Glomerular visceral epithelial cell (primary cell): ENCODE measurements around the gene RAB14.
A peak's percentile ranks its signal among the peaks of the same experiment; 100 is the strongest.
"Not testable (repeated sequence)": the region's sequence is repeated elsewhere in the genome, so short reads cannot be mapped to it uniquely, and the experiment has no call there.

Experiments used
- DNase-seq: peaks from one replicate; pipeline ENCODE4 v3.0.0-alpha.2; 2016; ENCODE audit errors: extremely low spot score

The RAB14 gene

GRCh38 chr9:121156263-121156731 is 45.4 kb downstream of the RAB14 start:
- DNase-seq, result peak; percentile 71

GRCh38 chr9:121154782-121155181 is 46.9 kb downstream of the RAB14 start:
- peak; percentile 70 for DNase-seq

DNA sequence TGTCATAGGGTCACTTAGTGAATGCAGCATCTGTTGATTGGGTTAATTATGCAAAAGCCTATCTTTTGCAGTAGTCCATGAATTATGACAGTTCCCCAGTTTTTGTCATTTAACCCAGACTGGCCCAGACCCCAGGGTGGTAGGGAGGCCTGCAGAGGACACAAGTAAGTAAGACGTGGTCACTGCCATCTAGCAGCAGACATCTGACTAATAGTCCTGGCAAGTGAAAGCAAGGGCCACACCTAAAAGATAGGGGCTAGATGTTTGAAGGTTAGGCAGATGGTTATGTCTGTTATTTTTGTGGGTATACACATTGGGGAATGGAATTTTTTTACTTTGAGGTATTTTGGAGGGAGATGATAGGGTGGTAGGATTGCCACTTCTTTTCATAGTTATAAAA is 48.0 kb downstream of the RAB14 start:
- DNase-seq, result peak; percentile 6

DNA sequence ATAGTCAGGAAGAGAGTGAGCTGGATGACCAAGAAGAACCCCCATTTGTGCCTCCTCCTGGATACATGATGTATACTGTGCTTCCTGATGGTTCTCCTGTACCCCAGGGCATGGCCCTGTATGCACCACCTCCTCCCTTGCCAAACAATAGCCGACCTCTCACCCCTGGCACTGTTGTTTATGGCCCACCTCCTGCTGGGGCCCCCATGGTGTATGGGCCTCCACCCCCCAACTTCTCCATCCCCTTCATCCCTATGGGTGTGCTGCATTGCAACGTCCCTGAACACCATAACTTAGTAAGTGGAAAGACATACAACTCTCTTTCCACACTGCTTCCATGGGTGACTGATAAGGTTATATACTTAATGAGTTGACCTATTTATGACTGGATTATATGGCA is 51.5 kb downstream of the RAB14 start:
- DNase-seq, result no peak

DNA sequence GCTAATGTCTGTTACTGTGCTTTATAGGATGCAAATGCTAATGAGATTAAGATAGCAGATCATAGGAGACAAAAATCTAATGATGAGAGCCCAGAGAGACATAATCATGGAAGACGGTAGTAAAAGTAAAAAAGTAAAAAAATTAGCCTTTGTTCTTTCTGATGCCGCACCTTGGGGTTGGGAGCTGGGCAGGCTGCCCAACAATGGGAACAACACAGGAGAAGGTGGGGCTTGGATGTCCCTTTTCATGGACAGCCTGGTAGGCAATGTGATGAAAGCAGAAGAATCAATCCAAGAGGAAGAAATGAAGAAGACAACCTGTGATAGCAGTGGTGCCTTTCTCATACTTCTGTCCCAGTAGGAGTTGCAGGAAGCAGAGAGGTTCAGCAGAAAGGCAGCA is 57.2 kb downstream of the RAB14 start:
- DNase-seq, result no peak

- no peak for DNase-seq
Measured at GRCh38 chr9:121143771-121144170, 57.9 kb downstream of the RAB14 start.

DNA sequence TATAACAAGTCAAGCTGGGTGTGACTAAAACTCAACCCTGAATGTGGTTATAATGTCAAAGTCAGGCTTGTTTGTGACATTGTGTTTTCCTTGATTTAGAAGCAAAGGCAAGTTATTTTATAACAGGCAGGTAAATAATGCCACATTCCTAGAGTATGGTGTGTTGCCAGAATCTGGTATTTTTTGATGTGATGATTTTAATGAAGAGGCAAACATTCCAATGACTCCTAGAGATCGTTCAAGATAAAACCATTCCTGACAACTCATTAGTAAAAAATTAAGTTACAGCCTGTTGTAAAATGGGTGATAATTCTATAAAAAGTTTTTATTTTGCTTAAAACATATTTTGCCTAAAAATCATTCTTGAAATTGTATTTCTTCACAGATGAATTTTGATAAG is 60.0 kb downstream of the RAB14 start:
- DNase-seq, result no peak

GRCh38 chr9:121141306-121141705 is 60.4 kb downstream of the RAB14 start:
- no peak for DNase-seq

DNA sequence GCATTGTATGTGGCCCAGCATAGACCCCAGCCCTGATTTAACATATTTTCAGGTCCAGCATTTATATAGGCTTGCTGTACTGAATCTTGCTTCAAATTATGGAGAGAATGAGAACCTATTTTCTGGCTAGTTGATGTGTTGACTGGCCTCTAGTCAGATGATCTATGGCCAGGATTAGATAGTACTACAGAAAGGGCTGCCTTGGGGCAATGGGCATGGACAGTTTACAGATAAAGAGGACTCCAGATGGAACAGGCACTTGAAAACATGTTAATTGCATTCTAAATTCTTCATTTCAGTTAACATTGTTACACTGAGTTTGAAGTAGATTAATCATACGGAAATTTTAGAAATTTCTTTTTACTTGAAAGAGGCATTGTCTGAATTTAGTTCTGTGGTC is 61.5 kb downstream of the RAB14 start:
- no peak for DNase-seq

- DNase-seq, result no peak
Measured at GRCh38 chr9:121138973-121139372, 62.7 kb downstream of the RAB14 start.

DNA sequence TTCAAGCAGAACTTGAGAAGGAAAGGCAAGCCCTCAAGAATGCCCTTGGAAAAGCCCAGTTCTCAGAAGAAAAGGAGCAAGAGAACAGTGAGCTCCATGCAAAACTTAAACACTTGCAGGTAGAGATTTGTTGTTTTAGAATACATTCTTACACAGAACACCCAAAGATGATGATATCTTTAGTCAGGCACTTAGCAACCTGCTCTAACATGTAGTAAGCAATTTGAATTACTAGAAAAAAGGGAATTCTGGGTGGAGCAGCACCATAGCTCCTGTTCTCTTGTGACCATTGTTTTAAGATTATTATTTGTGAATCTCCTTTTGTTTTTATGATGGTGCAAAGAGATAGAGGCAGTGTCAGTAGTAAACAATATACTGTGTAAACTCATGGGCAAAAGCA is 63.1 kb downstream of the RAB14 start:
- no peak for DNase-seq

- DNase-seq, result no peak
Measured at GRCh38 chr9:121135642-121136041, 66.0 kb downstream of the RAB14 start.

DNA sequence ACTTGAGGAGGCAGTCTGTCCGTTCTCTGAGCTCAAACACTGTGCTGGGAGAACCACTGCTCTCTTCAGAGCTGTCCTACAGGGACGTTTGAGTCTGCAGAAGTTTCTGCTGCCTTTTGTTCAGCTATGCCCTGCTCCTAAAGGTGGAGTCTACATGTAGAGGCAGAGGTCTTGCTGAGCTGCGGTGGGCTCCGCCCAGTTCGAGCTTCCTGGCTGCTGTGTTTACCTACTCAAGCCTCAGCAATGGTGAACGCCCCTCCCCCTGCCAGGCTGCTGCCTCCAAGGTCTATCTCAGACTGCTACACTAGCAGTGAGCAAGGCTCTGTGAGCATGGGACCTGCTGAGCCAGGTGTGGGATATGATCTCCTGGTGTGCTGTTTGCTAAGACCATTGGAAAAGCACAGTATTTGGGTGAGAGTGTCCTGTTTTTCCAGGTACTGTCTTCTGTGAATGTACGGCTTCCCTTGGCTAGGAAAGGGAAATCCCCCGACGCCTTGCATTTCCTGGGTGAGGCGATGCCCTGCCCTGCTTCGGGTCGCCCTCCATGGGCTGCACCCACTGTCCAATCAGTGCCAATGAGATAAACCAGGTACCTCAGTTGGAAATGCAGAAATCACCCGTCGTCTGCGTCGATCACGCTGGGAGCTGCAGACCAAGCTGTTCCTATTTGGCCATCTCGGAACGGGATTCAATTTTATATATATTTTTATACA is 68.4 kb downstream of the RAB14 start:
- no peak for DNase-seq

GRCh38 chr9:121129384-121129783 is 72.3 kb downstream of the RAB14 start:
- not testable (repeated sequence) for DNase-seq
